IMR-90 (cell line): ENCODE data around the gene PIAS3. TPM values are rescaled to one million over a fixed set of nuclear protein-coding genes. Genes with fewer than 3 reads are reported as not detected.

Experiments used
- ATAC-seq: fragments of 200-7000 bp; cut with Tn5 transposase; 2 replicates; pipeline ENCODE4 v1.9.1; 2020; ENCODE audit warnings: low read depth, mild to moderate bottlenecking, moderate library complexity
- BruUV-seq: library from RNA; stranded (reverse); fragments of 400-500 nt; replicated peaks from 2 replicates; lab custom pipeline; 2021; lab: Mats Ljungman, UMichigan
- CTCF ChIA-PET: fragments of 300-600 bp; formaldehyde crosslinking; extraction: SDS; loops from one replicate; lab custom pipeline; 2021; ENCODE audit warnings: antibody characterized with exemption; lab: Yijun Ruan, JAX
- POLR2A ChIA-PET: fragments of 300-600 bp; sonication (Branson Sonifier 250); formaldehyde crosslinking; loops from one replicate; lab custom pipeline; 2022; ENCODE audit warnings: antibody characterized with exemption; ENCODE audit not compliant: unreplicated experiment; lab: Charles Lee
- DNase-seq: peaks from one replicate; pipeline ENCODE4 v3.0.0; 2013
- H2AFZ ChIP-seq: replicated peaks from 2 replicates; pipeline ENCODE3; 2013; ENCODE audit warnings: low read length, mild to moderate bottlenecking; ENCODE audit not compliant: poor library complexity
- H2AK5ac ChIP-seq: 2 replicates; pipeline ENCODE4 v1.6.1; 2013; ENCODE audit warnings: low read depth, low read length, inconsistent platforms
- H2AK9ac ChIP-seq: replicated peaks from 2 replicates; pipeline ENCODE3; 2013; ENCODE audit warnings: mild to moderate bottlenecking, low read depth, low read length, moderate library complexity; ENCODE audit not compliant: poor library complexity
- H2BK120ac ChIP-seq: 2 replicates; pipeline ENCODE4 v1.6.1; 2013; ENCODE audit warnings: low read depth, low read length, inconsistent platforms
- H2BK15ac ChIP-seq: 3 replicates; pipeline ENCODE4 v1.6.1; 2013; ENCODE audit warnings: low read depth, low read length, inconsistent platforms
- H2BK20ac ChIP-seq: 2 replicates; pipeline ENCODE4 v1.6.1; 2013; ENCODE audit warnings: low read depth, mild to moderate bottlenecking, inconsistent platforms, low read length, moderate library complexity
- H2BK5ac ChIP-seq: 2 replicates; pipeline ENCODE4 v1.6.1; 2013; ENCODE audit warnings: mild to moderate bottlenecking, low read depth, low read length, inconsistent platforms; ENCODE audit not compliant: poor library complexity, severe bottlenecking
- H3K14ac ChIP-seq: replicated peaks from 2 replicates; pipeline ENCODE4 v1.6.1; 2013; ENCODE audit warnings: low read depth, low read length, inconsistent platforms
- H3K18ac ChIP-seq: 2 replicates; pipeline ENCODE4 v1.6.1; 2013; ENCODE audit warnings: low read depth, low read length, control low read depth
- H3K23ac ChIP-seq: 2 replicates; pipeline ENCODE4 v1.6.1; 2013; ENCODE audit warnings: low read depth, low read length, inconsistent platforms
- H3K27ac ChIP-seq: 2 replicates; pipeline ENCODE4 v1.5.1; 2013; ENCODE audit warnings: mild to moderate bottlenecking, control low read depth, low read length; ENCODE audit not compliant: insufficient read depth
- H3K27me3 ChIP-seq: 2 replicates; pipeline ENCODE4 v1.6.1; 2013; ENCODE audit warnings: low read length; ENCODE audit not compliant: control insufficient read depth, insufficient read depth
- H3K36me3 ChIP-seq: 2 replicates; pipeline ENCODE4 v1.6.1; 2013; ENCODE audit warnings: low read length, mixed read lengths; ENCODE audit not compliant: control insufficient read depth, insufficient read depth
- H3K4ac ChIP-seq: 2 replicates; pipeline ENCODE4 v1.6.1; 2013; ENCODE audit warnings: low read depth, low read length, inconsistent platforms
- H3K4me1 ChIP-seq: 2 replicates; pipeline ENCODE4 v1.6.1; 2013; ENCODE audit warnings: low read length, mixed read lengths; ENCODE audit not compliant: control insufficient read depth, insufficient read depth
- H3K4me2 ChIP-seq: 2 replicates; pipeline ENCODE4 v1.6.1; 2013; ENCODE audit warnings: low read depth, mild to moderate bottlenecking, control low read depth, low read length, moderate library complexity
- H3K4me3 ChIP-seq: 2 replicates; pipeline ENCODE4 v1.5.1; 2013; ENCODE audit warnings: low read depth, mild to moderate bottlenecking, control low read depth, low read length, moderate library complexity; ENCODE audit not compliant: insufficient read depth
- H3K56ac ChIP-seq: 2 replicates; pipeline ENCODE4 v1.6.1; 2013; ENCODE audit warnings: low read length, inconsistent platforms; ENCODE audit not compliant: insufficient read depth; ENCODE audit errors: extremely low read depth
- H3K79me1 ChIP-seq, 2 experiments: 2 replicates each; pipeline ENCODE4 v1.6.1; 2013; ENCODE audit warnings: low read length in 2 of 2, inconsistent platforms in 1 of 2, low read depth in 1 of 2
- H3K9ac ChIP-seq: 2 replicates; pipeline ENCODE4 v1.6.1; 2013; ENCODE audit warnings: low read depth, low read length, control low read depth
- H3K9me1 ChIP-seq: 2 replicates; pipeline ENCODE4 v1.6.1; 2013; ENCODE audit warnings: low read length, inconsistent platforms; ENCODE audit not compliant: insufficient read depth
- H3K9me3 ChIP-seq: 2 replicates; pipeline ENCODE4 v1.6.1; 2013; ENCODE audit warnings: low read length; ENCODE audit not compliant: control insufficient read depth, insufficient read depth
- H4K20me1 ChIP-seq: 2 replicates; pipeline ENCODE4 v1.6.1; 2013; ENCODE audit warnings: low read length, inconsistent platforms; ENCODE audit not compliant: insufficient read depth
- H4K5ac ChIP-seq: 2 replicates; pipeline ENCODE4 v1.6.1; 2013; ENCODE audit warnings: mild to moderate bottlenecking, low read depth, low read length, control low read depth
- H4K8ac ChIP-seq, 2 experiments: 2 replicates each; pipeline ENCODE4 v1.6.1; 2013; ENCODE audit warnings: low read depth in 2 of 2, low read length in 2 of 2, control low read depth in 1 of 2, inconsistent platforms in 1 of 2
- H4K91ac ChIP-seq: 2 replicates; pipeline ENCODE4 v1.6.1; 2013; ENCODE audit warnings: low read depth, low read length, inconsistent platforms; ENCODE audit not compliant: insufficient read depth
- RFX5 ChIP-seq: IDR thresholded peaks from 2 replicates; pipeline ENCODE4 v1.8.0; 2012; ENCODE audit warnings: low read depth, mild to moderate bottlenecking, low read length, moderate library complexity
- WGBS, 2 experiments: methylation state at CpG; one replicate each; pipeline versions ENCODE4 v1.1.5 to v1.1.7; 2013; ENCODE audit warnings: missing lambda C conversion rate in 2 of 2; ENCODE audit not compliant: insufficient read length in 1 of 2; ENCODE audit errors: extremely low coverage in 2 of 2; 5-methylcytosine and 5-hydroxymethylcytosine counted together
- dilution Hi-C: fragments of 300-500 bp; cut with HindIII; formaldehyde crosslinking; loops from one replicate; pipeline ENCODE4 v1.14.3; 2018; ENCODE audit warnings: low sequenced_read_pairs; ENCODE audit not compliant: unreplicated experiment
- in situ Hi-C: fragments of 300-500 bp; cut with MboI; formaldehyde crosslinking; loops from 3 replicates; pipeline ENCODE4 v1.14.3; 2019; ENCODE audit warnings: low sequenced_read_pairs, inconsistent platforms, mixed read lengths
- intact Hi-C: fragments of 100-400 bp; cut with micrococcal nuclease; formaldehyde crosslinking; loops from 2 replicates; pipeline ENCODE4 v1.10.0; 2022
- polyA plus RNA-seq, 3 experiments: library from polyadenylated mRNA; depleted of rRNA; stranded (reverse); fragments of >200 nt; gene quantifications; 2 replicates each; pipeline ENCODE4 v1.2.3, GENCODE V29; 2012; ENCODE audit warnings: low replicate concordance in 1 of 3
- total RNA-seq: library from RNA; depleted of rRNA; stranded (reverse); fragments of >200 nt; gene quantifications from 2 replicates; pipeline ENCODE4 v1.2.3, GENCODE V29; 2012
- TF ChIP-seq, protein P1 (sequence below): fragments of 150-350 bp; IDR thresholded peaks from 2 replicates; pipeline ENCODE4 v1.6.1; 2017; ENCODE audit warnings: mild to moderate bottlenecking, antibody characterized with exemption, low read length, low read depth

Gene PIAS3
- total and polyA plus RNA-seq, 2 of the 4 experiments (the other 2 are of a cell fraction) = 11.1 to 53.7 TPM

DNA sequence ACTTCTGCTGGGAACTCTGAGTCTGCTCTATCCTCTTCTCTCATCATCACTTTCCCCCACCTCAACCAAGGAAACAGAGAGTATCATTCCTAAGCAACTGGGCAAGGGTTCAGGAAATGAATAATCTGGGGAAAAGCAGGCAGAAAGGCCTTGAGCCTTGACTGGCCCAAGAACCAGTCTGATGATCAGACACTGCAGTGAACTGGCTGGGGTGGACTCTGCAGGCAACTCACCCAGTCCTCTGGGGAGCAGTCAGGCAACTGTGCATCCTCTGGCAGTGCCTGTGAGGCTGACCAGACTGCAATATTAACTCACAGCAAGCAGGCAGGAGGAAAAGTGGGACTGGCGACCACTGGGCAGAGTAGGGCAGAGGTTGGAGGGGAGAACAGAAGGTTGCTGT is 25.8 kb upstream of the PIAS3 start:
- no peak overlapping the region for H3K4ac ChIP-seq
- in situ Hi-C loops = no loop called here
- no peak overlapping the region for H4K5ac ChIP-seq
- DNase-seq = peak; percentile 65
- dilution Hi-C loops = no loop called here
- H3K27ac ChIP-seq = no peak overlapping the region
- no peak overlapping the region for H2BK5ac ChIP-seq
- intact Hi-C loops = no loop called here
- ChIA-PET CTCF (no interaction called here), POLR2A (interaction anchor here (0.8 kb wide), 1 partner anchor 26 kb away, joined by 5 read pairs; no protein-coding TSS in a partner anchor)
- no peak overlapping the region for H2BK15ac ChIP-seq
- H2BK20ac ChIP-seq = no peak overlapping the region
- TF ChIP-seq, protein P1, sequence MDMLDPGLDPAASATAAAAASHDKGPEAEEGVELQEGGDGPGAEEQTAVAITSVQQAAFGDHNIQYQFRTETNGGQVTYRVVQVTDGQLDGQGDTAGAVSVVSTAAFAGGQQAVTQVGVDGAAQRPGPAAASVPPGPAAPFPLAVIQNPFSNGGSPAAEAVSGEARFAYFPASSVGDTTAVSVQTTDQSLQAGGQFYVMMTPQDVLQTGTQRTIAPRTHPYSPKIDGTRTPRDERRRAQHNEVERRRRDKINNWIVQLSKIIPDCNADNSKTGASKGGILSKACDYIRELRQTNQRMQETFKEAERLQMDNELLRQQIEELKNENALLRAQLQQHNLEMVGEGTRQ = no peak
- no peak for TF ChIP-seq RFX5
- no peak overlapping the region for H3K56ac ChIP-seq
- H3K27me3 ChIP-seq = peaks cover 5% of the 10 kb centered on the region; the same call in 1 of the 2 replicates
- no peak overlapping the region for H3K4me2 ChIP-seq
- no peak overlapping the region for H2AK5ac ChIP-seq
- no peaks in the 10 kb centered on the region for H3K9me3 ChIP-seq
- no peak overlapping the region for H4K8ac ChIP-seq
- 0 out of 2 replicates have a peak overlapping the region, but pooled peaks have one; percentile 3 for H3K23ac ChIP-seq
- no peak overlapping the region for H3K4me3 ChIP-seq
- no peaks in the 10 kb centered on the region for H3K36me3 ChIP-seq
- ATAC-seq = no peak
- no peaks in the 10 kb centered on the region for H3K79me1 ChIP-seq
- H2BK120ac ChIP-seq = no peak overlapping the region
- H3K14ac ChIP-seq = no peak overlapping the region
- BruUV-seq = no TSS peak
- H4K91ac ChIP-seq = no peak overlapping the region
- H4K20me1 ChIP-seq = no peaks in the 10 kb centered on the region
- no peak overlapping the region for H3K18ac ChIP-seq
- H3K9me1 ChIP-seq = 0 out of 2 replicates have a peak, but pooled peaks cover 3% of the 10 kb centered on the region
- H2AK9ac ChIP-seq = no peak overlapping the region
- WGBS, 2 experiments = 60% methylated on average over 1 of the region's 1 CpG; no CpG with 5 or more reads in 1 of the 2 experiments
- H3K4me1 ChIP-seq = 0 out of 2 replicates have a peak, but pooled peaks cover 3% of the 10 kb centered on the region
- H3K9ac ChIP-seq = no peak overlapping the region
- H2AFZ ChIP-seq = peak overlapping the region; percentile 45
